ENCODE data around the gene GNG12.

The GNG12 gene

GRCh38 chr1:67815303-67816094 is 17.8 kb downstream of the GNG12 start:
- no peak for DNase-seq (ENCODE audit: low read depth)

- DNase-seq (ENCODE audit: low read depth) = no peak
These were observed 19.0 kb downstream of the GNG12 start for GRCh38 chr1:67814121-67814772.

GRCh38 chr1:67812226-67812625 is 21.0 kb downstream of the GNG12 start:
- DNase-seq (ENCODE audit: low read depth) = no peak

- DNase-seq (ENCODE audit: low read depth) = no peak
These were observed 21.5 kb downstream of the GNG12 start for GRCh38 chr1:67811781-67812180.

- DNase-seq (ENCODE audit: low read depth) = no peak
These were observed 23.4 kb downstream of the GNG12 start for GRCh38 chr1:67809887-67810286.

- DNase-seq (ENCODE audit: low read depth) = no peak
These were observed 26.0 kb downstream of the GNG12 start for GRCh38 chr1:67807282-67807681.

GRCh38 chr1:67804710-67805109 is 28.6 kb downstream of the GNG12 start:
- DNase-seq (ENCODE audit: low read depth) = no peak

GRCh38 chr1:67803380-67804279 is 29.6 kb downstream of the GNG12 start:
- DNase-seq (ENCODE audit: low read depth) = no peak

- no peak for DNase-seq (ENCODE audit: low read depth)
These were observed 30.7 kb downstream of the GNG12 start for GRCh38 chr1:67802565-67802964.

- no peak for DNase-seq (ENCODE audit: low read depth)
These were observed 31.4 kb downstream of the GNG12 start for GRCh38 chr1:67801903-67802302.

- DNase-seq (ENCODE audit: low read depth) = no peak
These were observed 37.9 kb downstream of the GNG12 start for GRCh38 chr1:67795179-67795912.

- DNase-seq (ENCODE audit: low read depth) = no peak
These were observed 39.7 kb downstream of the GNG12 start for GRCh38 chr1:67793562-67793961.

- DNase-seq (ENCODE audit: low read depth) = no peak
These were observed 40.4 kb downstream of the GNG12 start for GRCh38 chr1:67792741-67793458.

- DNase-seq (ENCODE audit: low read depth) = no peak
These were observed 41.2 kb downstream of the GNG12 start for GRCh38 chr1:67792103-67792502.

- no peak for DNase-seq (ENCODE audit: low read depth)
These were observed 41.6 kb downstream of the GNG12 start for GRCh38 chr1:67791686-67792085.

GRCh38 chr1:67791261-67791660 is 42.0 kb downstream of the GNG12 start:
- no peak for DNase-seq (ENCODE audit: low read depth)

- no peak for DNase-seq (ENCODE audit: low read depth)
These were observed 43.0 kb downstream of the GNG12 start for GRCh38 chr1:67790201-67790692.

GRCh38 chr1:67789551-67789950 is 43.7 kb downstream of the GNG12 start:
- DNase-seq (ENCODE audit: low read depth) = no peak

GRCh38 chr1:67788904-67789303 is 44.4 kb downstream of the GNG12 start:
- no peak for DNase-seq (ENCODE audit: low read depth)

GRCh38 chr1:67788238-67788790 is 45.0 kb downstream of the GNG12 start:
- no peak for DNase-seq (ENCODE audit: low read depth)

- no peak for DNase-seq (ENCODE audit: low read depth)
These were observed 45.5 kb downstream of the GNG12 start for GRCh38 chr1:67787746-67788145.
